Right cardiac atrium (tissue), 5 donors: ENCODE results near the gene BTBD6. TPM values are rescaled to one million over a fixed set of nuclear protein-coding genes. Genes with fewer than 3 reads are reported as not detected.
"Not testable (repeated sequence)": the region's sequence is repeated elsewhere in the genome, so short reads cannot be mapped to it uniquely, and the experiment has no call there.

ENCODE experiments used
- ATAC-seq, 2 donors: fragments of 200-7000 bp; cut with Tn5 transposase; one replicate each; pipeline versions ENCODE4 v1.8.0 to v1.9.1; 2020; ENCODE audit warnings: moderate library complexity in 2 of 2, mild to moderate bottlenecking in 1 of 2
- DNase-seq, 3 donors: peaks; one replicate each; pipeline ENCODE4 v3.0.0-alpha.2; 2020
- H3K27ac ChIP-seq: one replicate; pipeline ENCODE4 v1.5.1; 2013; ENCODE audit warnings: mild to moderate bottlenecking, low read length, control low read depth, moderate library complexity
- H3K27me3 ChIP-seq: one replicate; pipeline ENCODE4 v1.6.1; 2013; ENCODE audit not compliant: control insufficient read depth, insufficient read depth
- H3K4me1 ChIP-seq: one replicate; pipeline ENCODE4 v1.6.1; 2013; ENCODE audit warnings: low read length; ENCODE audit not compliant: control insufficient read depth, insufficient read depth
- H3K4me3 ChIP-seq: one replicate; pipeline ENCODE4 v1.5.1; 2013; ENCODE audit warnings: low read length, control low read depth
- H3K9me3 ChIP-seq: one replicate; pipeline ENCODE4 v1.6.1; 2013; ENCODE audit warnings: low read length; ENCODE audit not compliant: control insufficient read depth
- WGBS: extraction: QIAGEN DNeasy Blood & Tissue Kit; methylation state at CpG from one replicate; pipeline ENCODE4 v1.1.7; 2013; 5-methylcytosine and 5-hydroxymethylcytosine counted together
- intact Hi-C, 4 donors: fragments of 100-400 bp; cut with DNase I; formaldehyde crosslinking; loops; one replicate each; pipeline versions ENCODE4 v1.11.0 to v1.14.0; 2022 to 2023
- polyA plus RNA-seq: library from polyadenylated mRNA; stranded (reverse); fragments of 200-250 nt; gene quantifications from one replicate; pipeline ENCODE4 v1.2.3, GENCODE V29; 2013
- total RNA-seq, 4 donors: library from RNA; stranded (reverse); fragmentation: NEBNext Ultra II Directional; extraction: Animal tissue kit (Norgen Biotek cat#: 25700); gene quantifications; one replicate each; pipeline ENCODE4 v1.2.1, GENCODE V29; 2021
- donor health status: healthy with polysubstance abuse.
- donor health status: DM: no; HTN: yes; CAD: no.
- donor health status: DM: no; HTN: no; CAD: no.
- donor health status: DM: no; HTN: yes; CAD: no; lungs with severe emphysema.
- donor health status: DM: yes; HTN: yes; CAD: no.

The BTBD6 gene
- total and polyA plus RNA-seq, 5 donors: 28.1 to 42.2 (median 39.2) TPM

GRCh38 chr14:105282098-105282725 is 33.9 kb downstream of the BTBD6 start:
- Histone ChIP-seq H3K4me3 (no peak overlapping the region), H3K9me3 (no peaks in the 10 kb centered on the region), H3K27ac (no peak overlapping the region), H3K4me1 (no peaks in the 10 kb centered on the region), H3K27me3 (no peaks in the 10 kb centered on the region)
- WGBS: 78% methylated on average over 16 of the region's 16 CpGs
- intact Hi-C loops: loop anchor here in 2 of 4 donors (5.0 to 10.0 kb wide), 3 partner anchors 75 to 187 kb away; no protein-coding TSS in a partner anchor
- DNase-seq (no peak), ATAC-seq (no peak)

GRCh38 chr14:105283028-105283427 is 34.7 kb downstream of the BTBD6 start:
- Histone ChIP-seq H3K27ac (no peak overlapping the region), H3K4me3 (no peak overlapping the region), H3K4me1 (no peaks in the 10 kb centered on the region), H3K27me3 (no peaks in the 10 kb centered on the region), H3K9me3 (no peaks in the 10 kb centered on the region)
- ATAC-seq (peak in 1 of 2 donors; percentile 10), DNase-seq (no peak)
- intact Hi-C loops: loop anchor here in 2 of 4 donors (5.0 to 10.0 kb wide), 3 partner anchors 76 to 188 kb away; no protein-coding TSS in a partner anchor
- 77% methylated on average over 10 of the region's 10 CpGs for WGBS

GRCh38 chr14:105283899-105284298 is 35.6 kb downstream of the BTBD6 start:
- ATAC-seq: no peak
- Histone ChIP-seq H3K27ac (no peak overlapping the region), H3K27me3 (no peaks in the 10 kb centered on the region), H3K4me1 (no peaks in the 10 kb centered on the region), H3K9me3 (no peaks in the 10 kb centered on the region), H3K4me3 (no peak overlapping the region)
- intact Hi-C loops: loop anchor here in 2 of 4 donors (5.0 to 10.0 kb wide), 3 partner anchors 77 to 189 kb away; no protein-coding TSS in a partner anchor
- no peak for DNase-seq
- WGBS: 57% methylated on average over 15 of the region's 15 CpGs

GRCh38 chr14:105285174-105285573 is 36.8 kb downstream of the BTBD6 start:
- intact Hi-C loops: loop anchor here in 1 of 4 donors (10.0 kb wide), 2 partner anchors 80 to 190 kb away; no protein-coding TSS in a partner anchor
- no peak for ATAC-seq
- 89% methylated on average over 8 of the region's 8 CpGs for WGBS

GRCh38 chr14:105286759-105287144 is 38.4 kb downstream of the BTBD6 start:
- 93% methylated on average over 9 of the region's 9 CpGs for WGBS
- Histone ChIP-seq H3K9me3 (no peaks in the 10 kb centered on the region), H3K4me3 (no peak overlapping the region), H3K27me3 (no peaks in the 10 kb centered on the region), H3K4me1 (no peaks in the 10 kb centered on the region), H3K27ac (no peak overlapping the region)
- intact Hi-C loops: loop anchor here in 1 of 4 donors (10.0 kb wide), 2 partner anchors 82 to 192 kb away; no protein-coding TSS in a partner anchor
- DNase-seq (no peak), ATAC-seq (no peak)

More at GRCh38 chr14:105285174-105285573, 36.8 kb downstream of the BTBD6 start:
- H3K27ac ChIP-seq: no peak overlapping the region
- H3K27me3 ChIP-seq: no peaks in the 10 kb centered on the region
- no peaks in the 10 kb centered on the region for H3K9me3 ChIP-seq
- no peaks in the 10 kb centered on the region for H3K4me1 ChIP-seq
- H3K4me3 ChIP-seq: no peak overlapping the region
- DNase-seq: no peak

- no peaks in the 10 kb centered on the region for H3K27me3 ChIP-seq
- intact Hi-C loops: loop anchor here in 1 of 4 donors (10.0 kb wide), 2 partner anchors 83 to 193 kb away; no protein-coding TSS in a partner anchor
- ATAC-seq (no peak), DNase-seq (no peak)
- no peaks in the 10 kb centered on the region for H3K9me3 ChIP-seq
- WGBS: 83% methylated on average over 24 of the region's 24 CpGs
- H3K4me1 ChIP-seq: no peaks in the 10 kb centered on the region
- no peak overlapping the region for H3K27ac ChIP-seq
- no peak overlapping the region for H3K4me3 ChIP-seq
These were observed 39.1 kb downstream of the BTBD6 start for GRCh38 chr14:105287249-105288102.

- not testable (repeated sequence) for H3K4me1 ChIP-seq, ATAC-seq
- intact Hi-C loops: loop anchor here in 1 of 4 donors (10.0 kb wide), 2 partner anchors 84 to 194 kb away; no protein-coding TSS in a partner anchor
These were observed 40.6 kb downstream of the BTBD6 start for GRCh38 chr14:105288936-105289335.

GRCh38 chr14:105290621-105291346 is 42.5 kb downstream of the BTBD6 start:
- intact Hi-C loops: loop anchor here in 1 of 4 donors (5.0 kb wide), 1 partner anchor 203 kb away; no protein-coding TSS in a partner anchor

More at GRCh38 chr14:105288936-105289335, 40.6 kb downstream of the BTBD6 start:
- not testable (repeated sequence) for H3K4me3 ChIP-seq, H3K27ac ChIP-seq, H3K27me3 ChIP-seq, DNase-seq, H3K9me3 ChIP-seq
- 92% methylated on average over 6 of the region's 6 CpGs for WGBS

GRCh38 chr14:105292826-105293711 is 44.7 kb downstream of the BTBD6 start:
- Histone ChIP-seq H3K4me3 (no peak overlapping the region), H3K9me3 (no peaks in the 10 kb centered on the region), H3K27ac (peak overlapping the region; percentile 34), H3K4me1 (peaks cover 7% of the 10 kb centered on the region), H3K27me3 (no peaks in the 10 kb centered on the region)
- DNase-seq: peak in 2 of 3 donors; percentile 47 to 60
- WGBS: 70% methylated on average over 26 of the region's 26 CpGs
- intact Hi-C loops: loop anchor here in 2 of 4 donors (2.0 to 5.0 kb wide), 2 partner anchors 42 to 206 kb away; no protein-coding TSS in a partner anchor
- peak; percentile 9 to 12 for ATAC-seq

More at GRCh38 chr14:105290621-105291346, 42.5 kb downstream of the BTBD6 start:
- H3K4me1 ChIP-seq: peaks cover 7% of the 10 kb centered on the region
- ATAC-seq (no peak), DNase-seq (peak in 1 of 3 donors; percentile 46)
- H3K4me3 ChIP-seq: no peak overlapping the region
- no peak overlapping the region for H3K27ac ChIP-seq
- 78% methylated on average over 13 of the region's 13 CpGs for WGBS
- no peaks in the 10 kb centered on the region for H3K27me3 ChIP-seq
- H3K9me3 ChIP-seq: no peaks in the 10 kb centered on the region
